ENCODE results near the gene C3orf22.

DNA sequence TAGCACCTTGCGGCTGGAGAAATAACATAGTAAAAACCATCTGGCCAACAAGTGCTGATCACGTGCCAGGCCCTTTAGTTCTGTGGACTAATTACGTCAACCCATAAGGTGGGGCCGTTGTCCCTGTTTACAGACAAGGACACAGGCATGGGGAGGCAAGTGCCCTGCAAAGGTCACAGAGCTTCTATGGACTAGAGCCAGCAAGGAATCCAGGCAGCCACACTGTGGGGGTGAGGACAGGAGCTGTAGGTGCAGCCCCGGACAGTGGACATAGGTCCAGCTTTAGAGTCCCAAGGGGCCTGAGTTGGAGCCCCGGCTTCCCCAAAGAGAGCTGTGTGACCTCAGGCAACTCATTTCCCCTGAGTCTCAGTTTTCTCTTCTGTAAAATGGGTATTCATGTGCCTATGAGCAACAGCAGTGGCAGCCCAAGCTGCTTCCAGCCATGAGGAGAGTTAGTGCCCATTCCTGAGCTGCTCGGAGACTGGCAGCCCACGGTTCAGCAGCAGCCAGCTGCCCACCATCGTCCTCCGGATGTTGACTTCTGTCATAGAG lies 20.9 kb downstream of the C3orf22 start:
- TF ChIP-seq STAG1 (CRISPR knock-in tag; IDR thresholded peaks at IDR 0.05; ENCODE audit: borderline replicate concordance) (no peak), FOXM1 (IDR thresholded peaks at IDR 0.05; ENCODE audit: low read depth) (no peak), FOXM1 (CRISPR knock-in tag; IDR thresholded peaks at IDR 0.05; ENCODE audit: low read depth) (no peak), YBX1 (IDR thresholded peaks at IDR 0.05) (no peak), EZH2 (IDR thresholded peaks at IDR 0.05; ENCODE audit: borderline replicate concordance, low read depth, low read length) (no peak), ZNF707 (CRISPR knock-in tag; conservative IDR thresholded peaks at IDR 0.05) (no peak), SLC30A9 (CRISPR knock-in tag; IDR thresholded peaks at IDR 0.05) (no peak)
- TF ChIP-seq, protein P1, sequence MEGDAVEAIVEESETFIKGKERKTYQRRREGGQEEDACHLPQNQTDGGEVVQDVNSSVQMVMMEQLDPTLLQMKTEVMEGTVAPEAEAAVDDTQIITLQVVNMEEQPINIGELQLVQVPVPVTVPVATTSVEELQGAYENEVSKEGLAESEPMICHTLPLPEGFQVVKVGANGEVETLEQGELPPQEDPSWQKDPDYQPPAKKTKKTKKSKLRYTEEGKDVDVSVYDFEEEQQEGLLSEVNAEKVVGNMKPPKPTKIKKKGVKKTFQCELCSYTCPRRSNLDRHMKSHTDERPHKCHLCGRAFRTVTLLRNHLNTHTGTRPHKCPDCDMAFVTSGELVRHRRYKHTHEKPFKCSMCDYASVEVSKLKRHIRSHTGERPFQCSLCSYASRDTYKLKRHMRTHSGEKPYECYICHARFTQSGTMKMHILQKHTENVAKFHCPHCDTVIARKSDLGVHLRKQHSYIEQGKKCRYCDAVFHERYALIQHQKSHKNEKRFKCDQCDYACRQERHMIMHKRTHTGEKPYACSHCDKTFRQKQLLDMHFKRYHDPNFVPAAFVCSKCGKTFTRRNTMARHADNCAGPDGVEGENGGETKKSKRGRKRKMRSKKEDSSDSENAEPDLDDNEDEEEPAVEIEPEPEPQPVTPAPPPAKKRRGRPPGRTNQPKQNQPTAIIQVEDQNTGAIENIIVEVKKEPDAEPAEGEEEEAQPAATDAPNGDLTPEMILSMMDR (IDR thresholded peaks at IDR 0.05 in 2 of 3, conservative IDR thresholded peaks at IDR 0.05 in 1 of 3; ENCODE audit: insufficient read depth in 2 of 3, low read depth in 1 of 3, low read length in 3 of 3), result no peak
- TF ChIP-seq, protein P2, sequence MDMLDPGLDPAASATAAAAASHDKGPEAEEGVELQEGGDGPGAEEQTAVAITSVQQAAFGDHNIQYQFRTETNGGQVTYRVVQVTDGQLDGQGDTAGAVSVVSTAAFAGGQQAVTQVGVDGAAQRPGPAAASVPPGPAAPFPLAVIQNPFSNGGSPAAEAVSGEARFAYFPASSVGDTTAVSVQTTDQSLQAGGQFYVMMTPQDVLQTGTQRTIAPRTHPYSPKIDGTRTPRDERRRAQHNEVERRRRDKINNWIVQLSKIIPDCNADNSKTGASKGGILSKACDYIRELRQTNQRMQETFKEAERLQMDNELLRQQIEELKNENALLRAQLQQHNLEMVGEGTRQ (CRISPR knock-in tag; IDR thresholded peaks at IDR 0.05), result 0 out of 2 replicates have a peak, but pooled peaks have one; percentile 17

Measured in K562 (cell line).